ENCODE results near the gene P3H3. TPM values are rescaled to one million over a fixed set of nuclear protein-coding genes. Genes with fewer than 3 reads are reported as not detected.

The P3H3 gene
- total and polyA plus RNA-seq, 5 donors, result 15.8 to 25.6 (median 19.7) TPM

DNA sequence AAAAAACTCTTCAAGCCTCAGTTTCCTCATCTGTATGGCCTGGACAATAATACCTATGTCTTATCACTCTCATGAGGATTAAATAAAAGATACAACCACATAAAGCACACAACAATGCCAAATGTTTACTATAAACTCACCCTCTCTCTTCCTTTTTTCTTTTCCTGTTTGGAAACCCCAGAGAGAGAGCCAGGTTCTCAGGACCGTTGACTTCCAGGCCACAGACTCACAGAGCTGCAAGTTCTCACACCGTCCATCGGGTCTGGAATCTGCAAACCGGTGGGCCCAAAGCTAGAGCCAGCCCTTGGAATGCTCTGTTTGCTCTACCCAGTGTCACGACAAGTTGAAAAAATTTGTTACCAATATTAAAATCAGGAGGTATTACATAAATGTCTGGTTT is 43.4 kb upstream of the P3H3 start:
- no peak overlapping the region for H3K4me3 ChIP-seq (ENCODE audit: low read length)
- H3K27me3 ChIP-seq (ENCODE audit: control insufficient read depth, insufficient read depth), result no peaks in the 10 kb centered on the region
- DNase-seq (no peak), ATAC-seq (no peak)
- no peak overlapping the region for H3K27ac ChIP-seq (ENCODE audit: low read length)
- H3K4me1 ChIP-seq (ENCODE audit: control insufficient read depth, insufficient read depth, low read length), result peaks cover 2% of the 10 kb centered on the region
- intact Hi-C loops (cut with DNase I), result loop anchor here in 1 of 4 donors (10.0 kb wide), 1 partner anchor 50 kb away; no protein-coding TSS in a partner anchor
- WGBS, result 53% methylated on average over 5 of the region's 5 CpGs
- no peaks in the 10 kb centered on the region for H3K9me3 ChIP-seq (ENCODE audit: control insufficient read depth, low read length)

DNA sequence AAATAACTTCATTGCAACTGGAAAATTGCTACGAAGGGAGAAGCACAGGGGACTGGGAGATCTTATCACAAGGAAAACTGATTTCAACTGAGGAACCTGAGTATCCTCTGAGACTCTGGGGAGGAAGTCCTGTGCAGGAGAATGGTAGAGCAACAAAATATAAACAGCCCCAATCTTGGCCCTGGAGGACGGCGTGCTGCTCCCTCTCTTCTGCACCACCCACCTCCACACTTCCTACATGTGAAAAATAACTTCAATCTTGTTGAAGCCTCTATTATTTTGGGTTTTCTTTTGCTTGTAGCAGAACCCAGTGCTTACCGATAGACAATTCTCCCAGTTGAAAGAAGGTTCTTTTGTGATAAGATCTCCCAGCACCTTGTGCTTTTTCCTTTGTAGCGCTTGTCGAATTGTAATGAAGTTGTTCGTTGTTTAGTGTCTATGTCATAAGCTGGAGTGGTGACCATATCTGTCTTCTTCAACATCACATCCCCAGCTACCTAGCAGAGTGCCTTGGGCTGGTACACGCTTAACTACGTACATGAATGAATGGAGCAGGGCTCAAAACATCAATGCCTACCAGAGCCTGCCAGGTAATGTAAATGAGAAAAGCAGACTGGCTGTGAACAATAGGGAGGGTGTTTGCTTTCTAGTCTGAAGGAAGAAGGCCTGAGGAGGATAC is 41.7 kb upstream of the P3H3 start:
- DNase-seq, result no peak
- intact Hi-C loops (cut with DNase I), result loop anchor here in 1 of 4 donors (10.0 kb wide), 1 partner anchor 52 kb away; no protein-coding TSS in a partner anchor
- WGBS, result 62% methylated on average over 9 of the region's 9 CpGs

DNA sequence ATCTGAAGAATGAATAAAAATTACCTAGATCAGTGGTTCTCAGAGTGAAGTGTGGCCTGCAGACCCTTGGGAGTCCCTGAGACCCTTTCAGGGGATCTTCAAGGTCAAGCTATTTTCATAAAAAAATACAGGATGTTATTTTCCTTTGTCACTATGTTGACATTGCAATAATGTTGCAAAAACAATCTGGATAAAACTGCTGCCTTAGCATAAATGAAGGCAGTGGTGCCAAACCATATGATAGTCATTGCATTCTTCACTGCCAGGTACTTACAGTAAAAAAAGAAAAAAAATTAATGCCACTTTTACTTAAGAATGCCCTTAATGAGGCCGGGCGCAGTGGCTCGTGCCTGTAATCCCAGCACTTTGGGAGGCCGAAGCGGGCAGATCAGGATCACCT is 40.9 kb upstream of the P3H3 start:
- Histone ChIP-seq H3K4me1 (ENCODE audit: control insufficient read depth, insufficient read depth, low read length) (peaks cover 2% of the 10 kb centered on the region), H3K4me3 (ENCODE audit: low read length) (no peak overlapping the region), H3K27me3 (ENCODE audit: control insufficient read depth, insufficient read depth) (no peaks in the 10 kb centered on the region), H3K27ac (ENCODE audit: low read length) (no peak overlapping the region), H3K9me3 (ENCODE audit: control insufficient read depth, low read length) (no peaks in the 10 kb centered on the region)
- DNase-seq (no peak), ATAC-seq (no peak)
- intact Hi-C loops (cut with DNase I), result loop anchor here in 1 of 4 donors (10.0 kb wide), 1 partner anchor 53 kb away; no protein-coding TSS in a partner anchor
- 98% methylated on average over 5 of the region's 5 CpGs for WGBS

More for the DNA sequence above, 41.7 kb upstream of the P3H3 start:
- no peak overlapping the region for H3K27ac ChIP-seq (ENCODE audit: low read length)
- peaks cover 2% of the 10 kb centered on the region for H3K4me1 ChIP-seq (ENCODE audit: control insufficient read depth, insufficient read depth, low read length)
- H3K4me3 ChIP-seq (ENCODE audit: low read length), result no peak overlapping the region
- no peak for ATAC-seq
- H3K27me3 ChIP-seq (ENCODE audit: control insufficient read depth, insufficient read depth), result no peaks in the 10 kb centered on the region
- H3K9me3 ChIP-seq (ENCODE audit: control insufficient read depth, low read length), result no peaks in the 10 kb centered on the region

DNA sequence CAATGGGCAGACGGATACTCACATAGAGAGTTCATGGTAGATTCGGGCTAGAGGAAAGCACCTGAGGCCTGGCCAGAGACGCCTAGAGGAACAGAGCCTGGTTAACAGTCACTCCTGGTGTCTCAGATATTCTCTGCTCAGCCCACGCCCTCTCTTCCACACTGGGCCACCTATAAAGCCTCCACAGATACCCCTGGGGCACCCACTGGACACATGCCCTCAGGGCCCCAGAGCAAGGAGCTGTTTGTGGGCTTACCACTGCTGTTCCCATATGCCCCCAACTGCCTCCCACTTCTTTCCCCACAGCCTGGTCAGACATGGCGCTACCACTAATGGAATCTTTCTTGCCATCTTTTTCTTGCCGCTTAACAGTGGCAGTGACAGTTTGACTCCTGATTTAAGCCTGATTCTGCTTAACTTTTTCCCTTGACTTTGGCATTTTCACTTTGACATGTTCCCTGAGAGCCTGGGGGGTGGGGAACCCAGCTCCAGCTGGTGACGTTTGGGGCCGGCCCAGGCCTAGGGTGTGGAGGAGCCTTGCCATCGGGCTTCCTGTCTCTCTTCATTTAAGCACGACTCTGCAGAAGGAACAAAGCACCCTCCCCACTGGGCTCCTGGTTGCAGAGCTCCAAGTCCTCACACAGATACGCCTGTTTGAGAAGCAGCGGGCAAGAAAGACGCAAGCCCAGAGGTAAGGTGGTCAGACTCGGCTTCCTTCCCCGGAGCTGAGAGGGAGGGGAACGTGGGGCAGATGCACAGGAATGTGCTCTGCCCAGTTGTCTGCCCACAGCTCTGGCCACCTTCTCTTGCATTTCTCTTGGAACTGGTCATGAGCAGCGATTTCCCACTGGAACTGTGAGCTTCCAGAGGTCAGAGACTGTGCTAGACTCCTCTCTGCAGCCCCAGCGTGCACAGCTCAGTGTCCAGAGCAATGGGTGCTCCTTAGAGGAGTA is 39.0 kb upstream of the P3H3 start, which contains the start of gene CD4:
TSS of gene CD4 (plus strand) at position 557 of the 953 bp plus-strand sequence. CDS start 10,611 bp downstream, outside the sequence.
- H3K27ac ChIP-seq (ENCODE audit: low read length), result peak within 1 kb of the TSS; percentile 25
- H3K4me1 ChIP-seq (ENCODE audit: control insufficient read depth, insufficient read depth, low read length), result peaks cover 2% of the 10 kb centered on the region
- H3K4me3 ChIP-seq (ENCODE audit: low read length), result no peak within 1 kb of the TSS
- intact Hi-C loops (cut with DNase I), result loop anchor here in 1 of 4 donors (10.0 kb wide), 1 partner anchor 54 kb away; no protein-coding TSS in a partner anchor
- ATAC-seq (peak; percentile 72 to 77), DNase-seq (peak; percentile 76 to 91 (median 90))
- H3K27me3 ChIP-seq (ENCODE audit: control insufficient read depth, insufficient read depth), result no peaks in the 10 kb centered on the region
- H3K9me3 ChIP-seq (ENCODE audit: control insufficient read depth, low read length), result no peaks in the 10 kb centered on the region
- WGBS, result 63% methylated on average over 18 of the region's 18 CpGs

DNA sequence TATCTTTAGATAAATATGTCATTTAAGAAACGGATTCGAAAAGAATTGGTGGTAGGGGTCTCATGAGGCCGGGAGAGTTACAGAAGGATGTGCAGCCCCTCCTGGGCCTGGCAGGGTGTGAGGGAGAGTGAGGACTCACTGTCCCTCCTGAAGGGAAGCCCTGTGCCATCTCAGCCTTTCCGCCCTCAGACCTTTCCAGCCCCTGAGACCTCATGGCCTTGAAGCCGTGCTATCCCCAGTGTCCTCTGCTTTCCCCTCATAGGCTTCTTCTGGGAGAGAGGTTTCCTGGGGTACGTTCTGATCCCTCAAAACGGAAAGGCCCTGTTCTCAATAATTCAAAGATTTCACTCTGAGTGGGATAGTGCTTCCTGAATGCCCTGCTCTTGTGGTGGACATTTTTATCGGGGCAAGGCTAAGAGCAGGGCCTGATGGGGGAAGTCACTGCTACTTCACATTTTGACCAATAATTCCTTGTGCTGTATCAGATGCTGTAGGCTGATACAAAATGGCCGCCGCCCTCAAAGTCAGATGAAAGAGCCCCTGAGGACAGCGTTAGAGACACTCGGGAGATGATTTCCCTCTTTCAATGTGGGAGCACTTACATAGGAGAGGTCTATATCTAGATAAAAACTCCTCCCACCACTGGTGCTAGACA is 37.6 kb upstream of the P3H3 start:
- 86% methylated on average over 12 of the region's 12 CpGs for WGBS
- Histone ChIP-seq H3K4me1 (ENCODE audit: control insufficient read depth, insufficient read depth, low read length) (peaks cover 2% of the 10 kb centered on the region), H3K27ac (ENCODE audit: low read length) (no peak overlapping the region), H3K9me3 (ENCODE audit: control insufficient read depth, low read length) (no peaks in the 10 kb centered on the region), H3K4me3 (ENCODE audit: low read length) (no peak overlapping the region), H3K27me3 (ENCODE audit: control insufficient read depth, insufficient read depth) (no peaks in the 10 kb centered on the region)
- DNase-seq, result no peak
- no peak for ATAC-seq
- intact Hi-C loops (cut with DNase I), result no loop called here

DNA sequence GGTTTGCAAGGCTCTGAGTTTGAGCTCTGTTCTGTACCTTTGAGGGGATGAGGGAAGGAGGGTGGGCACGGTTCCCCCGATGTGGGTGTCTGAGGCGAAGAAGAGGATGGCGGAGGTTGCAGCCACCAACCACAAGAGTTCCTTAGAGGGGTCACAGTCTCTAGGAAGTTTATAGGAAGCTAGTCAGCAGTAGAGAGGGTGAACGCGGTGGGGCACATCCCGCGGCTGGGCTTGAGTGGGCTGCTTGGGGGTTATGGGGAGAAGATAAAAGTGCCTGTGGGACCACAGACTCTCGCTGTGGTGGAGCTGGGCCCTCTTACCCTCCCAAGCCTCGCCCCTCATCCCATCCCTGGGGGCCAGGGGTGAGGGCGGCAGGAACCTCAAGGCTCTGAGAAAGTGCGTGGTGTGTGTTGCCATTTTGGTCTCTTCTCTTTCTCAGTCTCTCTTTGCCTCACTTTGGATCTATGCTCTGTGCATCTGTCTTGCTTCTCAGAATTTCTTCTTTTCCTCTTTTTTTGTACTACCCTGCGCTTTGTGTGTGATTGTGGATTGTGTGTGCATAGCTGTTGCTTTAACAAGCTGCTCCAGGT is 36.2 kb upstream of the P3H3 start:
- H3K4me3 ChIP-seq (ENCODE audit: low read length), result no peak overlapping the region
- 81% methylated on average over 13 of the region's 13 CpGs for WGBS
- H3K4me1 ChIP-seq (ENCODE audit: control insufficient read depth, insufficient read depth, low read length), result no peaks in the 10 kb centered on the region
- DNase-seq, result no peak
- no peaks in the 10 kb centered on the region for H3K27me3 ChIP-seq (ENCODE audit: control insufficient read depth, insufficient read depth)
- no peaks in the 10 kb centered on the region for H3K9me3 ChIP-seq (ENCODE audit: control insufficient read depth, low read length)
- intact Hi-C loops (cut with DNase I), result no loop called here
- ATAC-seq, result no peak
- H3K27ac ChIP-seq (ENCODE audit: low read length), result no peak overlapping the region

DNA sequence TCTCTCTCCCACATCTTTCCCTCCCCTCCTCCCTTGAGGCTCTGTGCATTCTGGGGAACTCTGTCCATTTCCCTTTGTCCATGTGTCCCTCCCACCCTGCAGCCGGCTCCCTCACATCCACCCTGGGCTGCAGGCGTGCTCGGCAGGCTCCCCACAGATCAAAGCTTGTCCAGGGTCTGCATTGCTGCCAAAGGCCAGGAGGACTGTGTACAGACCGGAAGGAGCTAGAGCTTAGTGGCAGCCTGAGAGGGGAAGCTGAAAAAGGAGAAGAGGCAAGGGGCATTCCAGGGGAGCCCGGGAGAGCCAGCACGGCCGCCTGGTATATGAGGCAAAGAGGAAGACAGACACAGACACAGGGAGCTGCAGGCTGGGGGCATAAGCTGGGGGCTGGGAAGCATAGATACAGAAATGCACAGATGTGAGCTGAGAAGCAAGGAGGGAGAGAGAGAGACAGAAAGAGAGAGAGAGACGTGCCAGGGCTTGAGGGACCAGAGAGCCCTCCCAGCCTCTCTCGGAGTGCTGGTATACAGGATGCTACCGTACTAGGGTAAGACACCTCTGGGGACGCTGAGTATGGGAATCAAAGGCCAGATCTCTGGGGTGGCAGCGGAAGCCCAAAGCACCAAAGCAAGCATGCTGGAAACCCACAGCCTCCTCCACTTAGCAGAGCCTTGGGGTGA is 35.5 kb upstream of the P3H3 start:
- H3K27ac ChIP-seq (ENCODE audit: low read length), result no peak overlapping the region
- DNase-seq (peak in 2 of 3 donors; percentile 74 to 75), ATAC-seq (peak; percentile 60 to 67)
- intact Hi-C loops (cut with DNase I), result no loop called here
- H3K4me3 ChIP-seq (ENCODE audit: low read length), result no peak overlapping the region
- H3K4me1 ChIP-seq (ENCODE audit: control insufficient read depth, insufficient read depth, low read length), result no peaks in the 10 kb centered on the region
- no peaks in the 10 kb centered on the region for H3K9me3 ChIP-seq (ENCODE audit: control insufficient read depth, low read length)
- no peaks in the 10 kb centered on the region for H3K27me3 ChIP-seq (ENCODE audit: control insufficient read depth, insufficient read depth)
- 25% methylated on average over 12 of the region's 12 CpGs for WGBS

DNA sequence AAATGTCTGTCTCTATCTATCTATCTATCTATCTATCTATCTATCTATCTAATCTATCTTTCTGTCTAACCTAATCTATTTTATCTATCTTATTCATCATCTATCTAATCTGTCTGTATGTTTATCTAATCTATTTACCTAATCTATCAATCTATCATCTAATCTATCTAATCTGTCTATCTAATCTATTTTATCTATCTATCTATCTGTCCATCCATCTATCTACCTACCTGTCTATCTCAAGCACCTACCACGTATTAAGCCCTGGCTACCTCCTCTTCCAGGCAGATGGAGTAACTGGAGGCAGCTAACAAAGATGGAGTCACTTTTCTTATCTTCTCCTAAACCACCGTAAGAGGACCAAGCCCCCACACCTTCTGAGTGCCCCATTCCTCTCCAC is 33.1 kb upstream of the P3H3 start:
- no peak for ATAC-seq
- H3K27me3 ChIP-seq (ENCODE audit: control insufficient read depth, insufficient read depth), result no peaks in the 10 kb centered on the region
- H3K27ac ChIP-seq (ENCODE audit: low read length), result no peak overlapping the region
- 66% methylated on average over 2 of the region's 2 CpGs for WGBS
- H3K4me1 ChIP-seq (ENCODE audit: control insufficient read depth, insufficient read depth, low read length), result no peaks in the 10 kb centered on the region
- no peak for DNase-seq
- H3K9me3 ChIP-seq (ENCODE audit: control insufficient read depth, low read length), result no peaks in the 10 kb centered on the region
- no peak overlapping the region for H3K4me3 ChIP-seq (ENCODE audit: low read length)
- intact Hi-C loops (cut with DNase I), result no loop called here

DNA sequence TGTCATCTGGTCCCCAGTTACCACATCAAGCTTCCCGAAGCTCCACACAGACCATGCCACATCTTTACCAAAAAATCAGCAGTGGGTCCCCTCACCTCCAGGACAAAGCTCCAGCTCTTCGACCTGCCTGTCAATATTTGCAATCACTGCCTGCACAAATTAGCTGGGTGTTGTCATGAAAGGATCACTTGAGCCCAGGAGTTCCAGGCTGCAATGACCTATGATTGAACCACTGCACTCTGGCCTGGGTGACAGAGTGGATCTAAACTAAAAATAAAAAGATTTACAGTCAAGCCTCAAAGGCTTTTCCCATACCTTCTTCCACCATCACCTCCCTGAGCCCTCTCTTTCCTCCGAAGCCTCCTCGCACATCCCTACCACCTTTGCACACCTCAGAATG is 31.6 kb upstream of the P3H3 start:
- Histone ChIP-seq H3K27me3 (ENCODE audit: control insufficient read depth, insufficient read depth) (no peaks in the 10 kb centered on the region), H3K4me3 (ENCODE audit: low read length) (no peak overlapping the region), H3K27ac (ENCODE audit: low read length) (no peak overlapping the region), H3K4me1 (ENCODE audit: control insufficient read depth, insufficient read depth, low read length) (no peaks in the 10 kb centered on the region), H3K9me3 (ENCODE audit: control insufficient read depth, low read length) (no peaks in the 10 kb centered on the region)
- intact Hi-C loops (cut with DNase I), result no loop called here
- DNase-seq (no peak), ATAC-seq (no peak)
- WGBS, result 94% methylated on average over 4 of the region's 4 CpGs

DNA sequence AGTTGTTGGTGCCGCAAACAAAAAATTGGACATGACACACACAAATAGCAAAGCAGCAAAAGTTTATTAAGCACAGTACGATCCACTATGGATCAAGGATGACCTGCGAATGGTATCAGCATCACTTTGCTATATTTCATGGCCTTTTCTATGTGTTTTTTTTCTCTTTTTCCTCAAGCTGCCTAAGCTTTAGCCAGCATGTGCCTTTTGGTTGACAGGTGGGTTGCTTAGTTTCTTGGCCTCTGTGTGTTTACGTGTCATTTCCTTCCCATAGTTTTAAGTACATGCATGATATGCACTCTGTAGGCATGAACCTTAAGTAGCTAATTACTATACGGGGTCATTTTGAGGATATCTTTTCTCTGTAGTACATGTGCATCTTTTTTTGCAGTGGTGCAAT is 29.1 kb upstream of the P3H3 start:
- Histone ChIP-seq H3K4me1 (ENCODE audit: control insufficient read depth, insufficient read depth, low read length) (no peaks in the 10 kb centered on the region), H3K4me3 (ENCODE audit: low read length) (no peak overlapping the region), H3K27me3 (ENCODE audit: control insufficient read depth, insufficient read depth) (no peaks in the 10 kb centered on the region), H3K9me3 (ENCODE audit: control insufficient read depth, low read length) (no peaks in the 10 kb centered on the region), H3K27ac (ENCODE audit: low read length) (no peak overlapping the region)
- no peak for DNase-seq
- WGBS, result 85% methylated on average over 5 of the region's 5 CpGs
- intact Hi-C loops (cut with DNase I), result no loop called here
- no peak for ATAC-seq

Measured in right cardiac atrium (tissue), 5 donors.